ENCODE measurements around the gene LRRC34. TPM values are rescaled to one million over a fixed set of nuclear protein-coding genes. Genes with fewer than 3 reads are reported as not detected.

Gene LRRC34
- total RNA-seq, 1 donor from 2014 or later = 1.5 TPM

- no peak for TF ChIP-seq CTCF (IDR thresholded peaks at IDR 0.05)
- H3K4me1 Mint-ChIP-seq (ENCODE audit: unreplicated experiment) = peaks cover 2% of the 10 kb centered on the region
- DNase-seq (ENCODE audit: extremely low spot score, unreplicated experiment) = no peak
- no peak overlapping the region for H3K27ac Mint-ChIP-seq (ENCODE audit: unreplicated experiment)
- no peak overlapping the region for H3K4me3 Mint-ChIP-seq (ENCODE audit: unreplicated experiment)
- no peaks in the 10 kb centered on the region for H3K9me3 Mint-ChIP-seq (ENCODE audit: unreplicated experiment)
- no peaks in the 10 kb centered on the region for H3K36me3 Mint-ChIP-seq (ENCODE audit: unreplicated experiment)
- peaks cover 39% of the 10 kb centered on the region for H3K27me3 Mint-ChIP-seq (ENCODE audit: unreplicated experiment)
Measured at GRCh38 chr3:169748670-169749069, 64.0 kb downstream of the LRRC34 start.

- Mint-ChIP-seq H3K4me1 (ENCODE audit: unreplicated experiment) (peaks cover 2% of the 10 kb centered on the region), H3K27ac (ENCODE audit: unreplicated experiment) (no peak overlapping the region), H3K9me3 (ENCODE audit: unreplicated experiment) (no peaks in the 10 kb centered on the region), H3K36me3 (ENCODE audit: unreplicated experiment) (no peaks in the 10 kb centered on the region), H3K27me3 (ENCODE audit: unreplicated experiment) (peaks cover 27% of the 10 kb centered on the region), H3K4me3 (ENCODE audit: unreplicated experiment) (no peak overlapping the region)
- DNase-seq (ENCODE audit: extremely low spot score, unreplicated experiment) = no peak
- TF ChIP-seq CTCF (IDR thresholded peaks at IDR 0.05) = no peak
Measured at GRCh38 chr3:169746924-169747323, 65.8 kb downstream of the LRRC34 start.

- Mint-ChIP-seq H3K9me3 (ENCODE audit: unreplicated experiment) (no peaks in the 10 kb centered on the region), H3K27me3 (ENCODE audit: unreplicated experiment) (peaks cover 25% of the 10 kb centered on the region), H3K4me3 (ENCODE audit: unreplicated experiment) (no peak overlapping the region), H3K27ac (ENCODE audit: unreplicated experiment) (no peak overlapping the region), H3K36me3 (ENCODE audit: unreplicated experiment) (no peaks in the 10 kb centered on the region), H3K4me1 (ENCODE audit: unreplicated experiment) (peaks cover 2% of the 10 kb centered on the region)
- no peak for DNase-seq (ENCODE audit: extremely low spot score, unreplicated experiment)
- TF ChIP-seq CTCF (IDR thresholded peaks at IDR 0.05) = peak; percentile 68
Measured at GRCh38 chr3:169744366-169745054, 68.2 kb downstream of the LRRC34 start.

Other genes starting within 250 kb of the LRRC34 start
- gene MECOM, start 149.2 kb downstream of the LRRC34 start, total RNA-seq = 5.6 and 5.9 TPM in 2 replicates
- gene TERC, start 47.8 kb downstream of the LRRC34 start, total RNA-seq = 1.5 TPM in 1 of 2 replicates, not detected in the other
- 2.5 and 2.7 TPM in 2 replicates for gene ACTRT3, start 43.3 kb downstream of the LRRC34 start, total RNA-seq
- gene MYNN, start 39.5 kb downstream of the LRRC34 start, total RNA-seq = 16.7 and 17.2 TPM in 2 replicates
- not detected in 2 replicates for gene LRRIQ4, start within 50 bp of the LRRC34 start, total RNA-seq
- gene LRRC31, start 57.0 kb upstream of the LRRC34 start, total RNA-seq = not detected in 2 replicates
- gene SAMD7, start 98.7 kb upstream of the LRRC34 start, total RNA-seq = not detected in 2 replicates
- gene SEC62, start 153.9 kb upstream of the LRRC34 start, total RNA-seq = 112 and 113 TPM in 2 replicates
- 0.27 TPM in 1 of 2 replicates, not detected in the other for gene GPR160, start 225.1 kb upstream of the LRRC34 start, total RNA-seq